ENCODE results near the gene DENND2D. TPM values are rescaled to one million over a fixed set of nuclear protein-coding genes. Genes with fewer than 3 reads are reported as not detected.

DENND2D gene
- total and polyA plus RNA-seq, 10 of the 15 experiments (the other 5 are each of a cell fraction or from before 2014, with no cell fraction given): 149 to 375 (median 172) TPM

GRCh38 chr1:111221633-111222291 lies 21.3 kb upstream of the DENND2D start (continued):
- TF ChIP-seq E4F1 (IDR thresholded peaks at IDR 0.05; ENCODE audit: borderline replicate concordance, partially characterized antibody) (no peak), ZBTB4 (CRISPR knock-in tag; IDR thresholded peaks at IDR 0.05) (0 out of 2 replicates have a peak, but pooled peaks have one; percentile 2), BCLAF1 (IDR thresholded peaks at IDR 0.05) (no peak), BHLHE40 (IDR thresholded peaks at IDR 0.05; ENCODE audit: borderline replicate concordance in 1 of 2, low read depth in 2 of 2, low read length in 1 of 2) (peak in 1 of 2 experiments; percentile 87; a peak in 2 of 4 replicates), RFX5 (IDR thresholded peaks at IDR 0.05; ENCODE audit: low read depth, low read length) (no peak; the same call in 1 of the 2 replicates), HDAC6 (IDR thresholded peaks at IDR 0.05; ENCODE audit: unreplicated experiment) (no peak), SUZ12 (IDR thresholded peaks at IDR 0.05; ENCODE audit: unreplicated experiment) (no peak), CTCF (IDR thresholded peaks at IDR 0.05 in 2 of 3, conservative IDR thresholded peaks at IDR 0.05 in 1 of 3; ENCODE audit: control insufficient read depth in 2 of 3, extremely low read depth in 1 of 3, insufficient read depth in 1 of 3, low read depth in 3 of 3, low read length in 3 of 3) (peak in 2 of 3 experiments; percentile 25 to 28; a peak in 3 of 6 replicates), ZZZ3 (IDR thresholded peaks at IDR 0.05; ENCODE audit: control insufficient read depth, insufficient read length, low read depth) (no peak), PAX8 (IDR thresholded peaks at IDR 0.05) (no peak), ZNF274 (IDR thresholded peaks at IDR 0.05; ENCODE audit: insufficient read depth, insufficient read length) (no peak), ASH2L (IDR thresholded peaks at IDR 0.05; ENCODE audit: borderline replicate concordance, low read depth) (0 out of 2 replicates have a peak, but pooled peaks have one; percentile 55), PBX3 (IDR thresholded peaks at IDR 0.05; ENCODE audit: insufficient replicate concordance, low read depth, low read length) (no peak), CREB1 (IDR thresholded peaks at IDR 0.05; ENCODE audit: low read depth) (no peak), NFYB (IDR thresholded peaks at IDR 0.05; ENCODE audit: insufficient read depth, low read depth, low read length) (0 out of 2 replicates have a peak, but pooled peaks have one; percentile 14), IRF4 (IDR thresholded peaks at IDR 0.05; ENCODE audit: low read depth, low read length) (peak; percentile 95)
